H9 (cell line): ENCODE measurements around the gene ARMH3. TPM values are rescaled to one million over a fixed set of nuclear protein-coding genes. Genes with fewer than 3 reads are reported as not detected.

Experiments used
- DNase-seq: peaks from one replicate; pipeline ENCODE4 v3.0.0-alpha.2; 2017
- H2AFZ ChIP-seq: one replicate; pipeline ENCODE4 v1.6.1; 2013; ENCODE audit warnings: mild to moderate bottlenecking, low read length, control low read depth, moderate library complexity
- H2AK5ac ChIP-seq: 2 replicates; pipeline ENCODE4 v1.6.1; 2013; ENCODE audit warnings: low read length, control low read depth, mixed read lengths; ENCODE audit not compliant: insufficient read length
- H2BK120ac ChIP-seq: one replicate; pipeline ENCODE4 v1.6.1; 2013; ENCODE audit warnings: low read depth, mild to moderate bottlenecking, low read length, control low read depth, inconsistent platforms; ENCODE audit not compliant: poor library complexity, severe bottlenecking
- H2BK12ac ChIP-seq: 2 replicates; pipeline ENCODE4 v1.6.1; 2013; ENCODE audit warnings: low read length, control low read depth, mixed read lengths, low read depth; ENCODE audit not compliant: insufficient read length
- H2BK15ac ChIP-seq: 2 replicates; pipeline ENCODE4 v1.6.1; 2013; ENCODE audit warnings: low read depth, low read length, control low read depth
- H2BK20ac ChIP-seq: one replicate; pipeline ENCODE4 v1.6.1; 2013; ENCODE audit warnings: low read depth, mild to moderate bottlenecking, low read length, control low read depth, inconsistent platforms; ENCODE audit not compliant: poor library complexity, severe bottlenecking
- H2BK5ac ChIP-seq: 2 replicates; pipeline ENCODE4 v1.6.1; 2013; ENCODE audit warnings: low read length, control low read depth, mixed read lengths; ENCODE audit not compliant: insufficient read length
- H3K14ac ChIP-seq: 2 replicates; pipeline ENCODE4 v1.6.1; 2013; ENCODE audit warnings: low read length, control low read depth; ENCODE audit not compliant: insufficient read depth
- H3K18ac ChIP-seq: 2 replicates; pipeline ENCODE4 v1.6.1; 2013; ENCODE audit warnings: low read depth, mild to moderate bottlenecking, mixed read lengths, low read length, control low read depth; ENCODE audit not compliant: insufficient read length
- H3K23ac ChIP-seq: 2 replicates; pipeline ENCODE4 v1.6.1; 2013; ENCODE audit warnings: low read length, control low read depth, mixed read lengths, low read depth; ENCODE audit not compliant: insufficient read length
- H3K23me2 ChIP-seq: 2 replicates; pipeline ENCODE4 v1.6.1; 2013; ENCODE audit warnings: low read depth, mild to moderate bottlenecking, mixed read lengths, low read length, control low read depth; ENCODE audit not compliant: insufficient read length, poor library complexity, severe bottlenecking
- H3K27ac ChIP-seq: 2 replicates; pipeline ENCODE4 v1.5.1; 2013; ENCODE audit warnings: low read length, control low read depth, mixed read lengths, low read depth; ENCODE audit not compliant: insufficient read length
- H3K27me3 ChIP-seq: 2 replicates; pipeline ENCODE4 v1.6.1; 2013; ENCODE audit warnings: low read length, control low read depth, inconsistent platforms; ENCODE audit not compliant: insufficient read depth
- H3K4ac ChIP-seq: 2 replicates; pipeline ENCODE4 v1.6.1; 2013; ENCODE audit warnings: low read depth, mild to moderate bottlenecking, control low read depth, inconsistent platforms, low read length, moderate library complexity
- H3K4me1 ChIP-seq: 2 replicates; pipeline ENCODE4 v1.6.1; 2013; ENCODE audit warnings: low read length, control low read depth, inconsistent platforms; ENCODE audit not compliant: insufficient read depth
- H3K4me2 ChIP-seq: 2 replicates; pipeline ENCODE4 v1.6.1; 2013; ENCODE audit warnings: low read length, control low read depth, mixed read lengths; ENCODE audit not compliant: insufficient read length, insufficient read depth
- H3K56ac ChIP-seq: 2 replicates; pipeline ENCODE4 v1.6.1; 2013; ENCODE audit warnings: low read depth, mild to moderate bottlenecking, mixed read lengths, low read length, control low read depth; ENCODE audit not compliant: insufficient read length
- H3K79me1 ChIP-seq: 2 replicates; pipeline ENCODE4 v1.6.1; 2013; ENCODE audit warnings: low read depth, mild to moderate bottlenecking, moderate library complexity, low read length, control low read depth, inconsistent platforms; ENCODE audit not compliant: insufficient read depth, poor library complexity, severe bottlenecking
- H3K79me2 ChIP-seq: 2 replicates; pipeline ENCODE4 v1.6.1; 2013; ENCODE audit warnings: low read length, control low read depth, inconsistent platforms; ENCODE audit not compliant: insufficient read depth
- H3K9ac ChIP-seq: 2 replicates; pipeline ENCODE4 v1.6.1; 2013; ENCODE audit warnings: low read length, control low read depth, mixed read lengths; ENCODE audit not compliant: insufficient read length; ENCODE audit errors: extremely low read depth
- H3K9me3 ChIP-seq: one replicate; pipeline ENCODE4 v1.6.1; 2013; ENCODE audit warnings: low read depth, low read length, inconsistent platforms; ENCODE audit not compliant: control insufficient read depth
- H3T11ph ChIP-seq: one replicate; pipeline ENCODE4 v1.6.1; 2013; ENCODE audit warnings: mild to moderate bottlenecking, low read length, control low read depth, inconsistent platforms
- H4K20me1 ChIP-seq: one replicate; pipeline ENCODE4 v1.6.1; 2013; ENCODE audit not compliant: control insufficient read depth, insufficient read length, insufficient read depth
- H4K5ac ChIP-seq: 2 replicates; pipeline ENCODE4 v1.6.1; 2013; ENCODE audit warnings: low read depth, mild to moderate bottlenecking, mixed read lengths, low read length, control low read depth; ENCODE audit not compliant: insufficient read length
- H4K8ac ChIP-seq: replicated peaks from 2 replicates; pipeline ENCODE4 v1.6.1; 2013; ENCODE audit warnings: low read length, control low read depth, mixed read lengths, low read depth; ENCODE audit not compliant: insufficient read length
- H4K91ac ChIP-seq: 2 replicates; pipeline ENCODE4 v1.6.1; 2013; ENCODE audit warnings: low read depth, mild to moderate bottlenecking, moderate library complexity, mixed read lengths, low read length, control low read depth; ENCODE audit not compliant: insufficient read length
- H3K27ac Mint-ChIP-seq, 3 experiments: 2 replicates in 2 of 3; 3 replicates in 1 of 3; pipeline ENCODE4 v1.8.0; 2020 to 2021; ENCODE audit warnings: mixed read lengths in 3 of 3, mild to moderate bottlenecking in 1 of 3, moderate library complexity in 1 of 3
- H3K27me3 Mint-ChIP-seq: 2 replicates; pipeline ENCODE4 v1.8.0; 2021; ENCODE audit warnings: low read depth, mild to moderate bottlenecking, moderate library complexity, mixed read lengths
- H3K36me3 Mint-ChIP-seq, 3 experiments: 2 replicates in 2 of 3; 3 replicates in 1 of 3; pipeline ENCODE4 v1.8.0; 2020 to 2021; ENCODE audit warnings: low read depth in 3 of 3, mixed read lengths in 3 of 3; ENCODE audit not compliant: insufficient read depth in 1 of 3
- H3K4me1 Mint-ChIP-seq, 2 experiments: 2 replicates each; pipeline ENCODE4 v1.8.0; 2020; ENCODE audit warnings: mixed read lengths in 2 of 2
- H3K4me3 Mint-ChIP-seq, 2 experiments: 2 replicates in 1 of 2; 3 replicates in 1 of 2; pipeline ENCODE4 v1.8.0; 2020 to 2021; ENCODE audit warnings: mild to moderate bottlenecking in 2 of 2, mixed read lengths in 2 of 2, moderate library complexity in 1 of 2
- H3K9me3 Mint-ChIP-seq, 2 experiments: 2 replicates in 1 of 2; 3 replicates in 1 of 2; pipeline ENCODE4 v1.8.0; 2020; ENCODE audit warnings: mild to moderate bottlenecking in 2 of 2, mixed read lengths in 2 of 2, moderate library complexity in 1 of 2
- CTCF ChIP-seq: fragments of 200-600 bp; sonication (generic); conservative IDR thresholded peaks from 3 replicates; pipeline ENCODE4 v1.8.0; 2021; ENCODE audit warnings: antibody characterized with exemption, mild to moderate bottlenecking
- WGBS: extraction: QIAGEN DNeasy Blood & Tissue Kit; methylation state at CpG from one replicate; pipeline ENCODE4 v1.1.7; 2013; ENCODE audit warnings: missing lambda C conversion rate, low lambda C conversion rate, mixed read lengths; ENCODE audit not compliant: insufficient read length; ENCODE audit errors: extremely low coverage; 5-methylcytosine and 5-hydroxymethylcytosine counted together
- total RNA-seq: library from RNA; stranded (reverse); gene quantifications from 2 replicates; pipeline ENCODE4 v1.2.1, GENCODE V29; 2021

Gene ARMH3
- total RNA-seq, 1 experiment from 2014 or later: 20.4 TPM

DNA sequence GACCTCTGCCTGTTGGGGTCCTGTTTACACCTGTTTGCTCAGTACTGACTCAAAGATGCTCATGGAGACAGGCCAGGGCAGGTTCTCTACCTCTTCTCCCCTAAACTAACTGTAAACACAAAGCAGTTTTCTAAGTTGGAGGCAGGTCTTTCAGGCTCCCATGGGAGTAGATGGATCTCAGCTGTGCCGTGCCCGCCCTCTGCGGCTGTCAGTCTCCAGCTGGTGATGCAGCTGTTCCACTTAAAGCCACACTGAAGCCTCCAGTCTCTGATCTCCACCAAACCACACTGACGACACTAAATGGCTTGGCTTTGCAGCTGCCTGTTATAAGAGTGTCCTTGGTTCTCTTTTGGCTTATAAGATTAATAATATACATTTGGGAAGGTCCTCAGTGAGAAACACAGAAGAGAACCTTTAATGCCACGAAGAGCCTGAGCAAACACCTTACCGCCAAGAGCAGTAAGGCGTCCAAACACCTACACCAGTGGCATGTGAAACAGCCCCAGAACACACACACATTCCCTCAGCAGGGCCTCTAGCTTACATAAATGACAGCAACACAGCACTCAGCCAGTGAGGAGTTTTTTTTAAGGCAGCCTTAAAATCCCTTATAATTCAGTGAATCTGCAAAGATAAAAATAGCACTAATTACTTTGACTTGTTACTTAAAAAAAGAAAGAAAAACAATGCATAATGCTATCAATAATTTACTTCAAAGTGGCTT, 152.0 kb downstream of the ARMH3 start:
- DNase-seq: no peak
- Histone ChIP-seq H3K79me2 (no peaks in the 10 kb centered on the region), H3T11ph (no peak overlapping the region), H2AK5ac (no peak overlapping the region), H2BK15ac (no peak overlapping the region), H3K4me2 (no peak overlapping the region), H4K5ac (no peak overlapping the region), H4K91ac (no peak overlapping the region), H3K4me1 (peaks cover 5% of the 10 kb centered on the region), H3K27ac (no peak overlapping the region), H3K23me2 (no peaks in the 10 kb centered on the region), H3K27me3 (no peaks in the 10 kb centered on the region), H3K79me1 (no peaks in the 10 kb centered on the region), H2AFZ (no peak overlapping the region), H3K23ac (no peak overlapping the region), H3K18ac (no peak overlapping the region), H4K8ac (no peak overlapping the region), H3K9ac (no peak overlapping the region), H3K9me3 (no peaks in the 10 kb centered on the region), H2BK12ac (peak overlapping the region; percentile 70), H3K14ac (no peak overlapping the region), H3K4ac (no peak overlapping the region), H2BK5ac (no peak overlapping the region), H4K20me1 (no peaks in the 10 kb centered on the region), H2BK120ac (no peak overlapping the region), H3K56ac (no peak overlapping the region), H2BK20ac (no peak overlapping the region)
- WGBS: no CpG with 5 or more reads among the region's 7 CpGs
- H3K4me3 Mint-ChIP-seq: no peak overlapping the region
- H3K27me3 Mint-ChIP-seq: no peaks in the 10 kb centered on the region
- H3K36me3 Mint-ChIP-seq: no peaks in the 10 kb centered on the region
- no peaks in the 10 kb centered on the region for H3K9me3 Mint-ChIP-seq
- no peak for TF ChIP-seq CTCF
- peaks cover 39 to 55% of the 10 kb centered on the region in 2 experiments for H3K4me1 Mint-ChIP-seq
- peak overlapping the region in 2 of 3 experiments; percentile 25 to 44; a peak in 3 of 7 replicates for H3K27ac Mint-ChIP-seq
